Endothelial cell of umbilical vein (primary cell): ENCODE results near the gene SLC4A11. TPM values are rescaled to one million over a fixed set of nuclear protein-coding genes. Genes with fewer than 3 reads are reported as not detected.

Experiments used
- BruUV-seq: library from RNA; stranded (reverse); fragments of 400-500 nt; replicated peaks from 2 replicates; lab custom pipeline; 2021; lab: Mats Ljungman, UMichigan
- CTCF ChIA-PET: fragments of 300-600, 350-600 bp; sonication (Branson Sonifier 250); formaldehyde crosslinking; loops from one replicate; lab custom pipeline; 2021; ENCODE audit warnings: antibody characterized with exemption, inconsistent platforms; lab: Charles Lee
- POLR2A ChIA-PET: fragments of 300-600, 350-600 bp; sonication (Branson Sonifier 250); formaldehyde crosslinking; loops from one replicate; lab custom pipeline; 2021; ENCODE audit warnings: antibody characterized with exemption, inconsistent platforms; lab: Charles Lee
- DNase-seq: peaks from one replicate; pipeline ENCODE4 v3.0.0-alpha.2; 2011; ENCODE audit warnings: low read depth, low spot score
- FAIRE-seq: peaks from 2 replicates; lab custom pipeline; 2011; peaks lifted over from hg19 to GRCh38; lab: Jason Lieb, UNC
- H2AFZ ChIP-seq: 2 replicates; pipeline ENCODE4 v1.6.0; 2012; ENCODE audit warnings: low read depth, low read length, control low read depth, inconsistent platforms
- H3K27ac ChIP-seq: 2 replicates; pipeline ENCODE4 v1.5.1; 2011; ENCODE audit warnings: low read depth, mild to moderate bottlenecking, control low read depth, low read length, moderate library complexity; ENCODE audit not compliant: insufficient read depth
- H3K27me3 ChIP-seq, 2 experiments: 2 replicates each; pipeline versions ENCODE4 v1.6.0 to v1.6.1; 2011; ENCODE audit warnings: low read length in 2 of 2, mixed read lengths in 1 of 2; ENCODE audit not compliant: control insufficient read depth in 2 of 2, insufficient read depth in 2 of 2
- H3K36me3 ChIP-seq, 2 experiments: 2 replicates in 1 of 2; 3 replicates in 1 of 2; pipeline ENCODE4 v1.5.1; 2011; ENCODE audit warnings: low read length in 2 of 2, mild to moderate bottlenecking in 1 of 2, moderate library complexity in 1 of 2; ENCODE audit not compliant: control insufficient read depth in 2 of 2, insufficient read depth in 2 of 2; ENCODE audit errors: extremely low read depth in 1 of 2
- H3K4me1 ChIP-seq: 3 replicates; pipeline ENCODE4 v1.5.1; 2011; ENCODE audit warnings: mild to moderate bottlenecking, low read length; ENCODE audit not compliant: control insufficient read depth, insufficient read depth; ENCODE audit errors: extremely low read depth
- H3K4me2 ChIP-seq: 2 replicates; pipeline ENCODE4 v1.6.1; 2011; ENCODE audit warnings: low read length, control low read depth, mixed read lengths; ENCODE audit not compliant: insufficient read depth
- H3K4me3 ChIP-seq, 3 experiments: fragments of 200-600 bp in 1 of 3; sonication (generic), shearing (Covaris generic) in 1 of 3; replicated peaks in 1 of 3; 2 replicates each; pipeline ENCODE4 v1.5.1; 2011 to 2016; ENCODE audit warnings: control low read depth in 3 of 3, low read length in 3 of 3, mild to moderate bottlenecking in 2 of 3, inconsistent platforms in 1 of 3, low read depth in 1 of 3, moderate library complexity in 1 of 3; ENCODE audit not compliant: insufficient read depth in 1 of 3
- H3K79me2 ChIP-seq: 2 replicates; pipeline ENCODE4 v1.6.0; 2012; ENCODE audit warnings: low read length, inconsistent platforms; ENCODE audit not compliant: control insufficient read depth, insufficient read depth
- H3K9ac ChIP-seq: replicated peaks from 2 replicates; pipeline ENCODE3; 2011; ENCODE audit warnings: low read length, control low read depth; ENCODE audit not compliant: insufficient read depth; ENCODE audit errors: extremely low read depth
- H3K9me1 ChIP-seq: replicated peaks from 3 replicates; pipeline ENCODE4 v1.6.0; 2011; ENCODE audit warnings: mild to moderate bottlenecking, low read length; ENCODE audit not compliant: control insufficient read depth, insufficient read depth; ENCODE audit errors: extremely low read depth
- H3K9me3 ChIP-seq: replicated peaks from 2 replicates; pipeline ENCODE4 v1.5.1; 2012; ENCODE audit warnings: low read length, inconsistent platforms; ENCODE audit not compliant: control insufficient read depth, insufficient read depth
- H4K20me1 ChIP-seq: replicated peaks from 2 replicates; pipeline ENCODE3; 2011; ENCODE audit warnings: mild to moderate bottlenecking, low read length; ENCODE audit not compliant: control insufficient read depth, insufficient read depth; ENCODE audit errors: extremely low read depth
- CTCF ChIP-seq, 2 donors: IDR thresholded peaks; 1 replicate in 1 of 2; 2 replicates in 1 of 2; pipeline ENCODE4 v1.5.1; 2011; ENCODE audit warnings: low read length in 2 of 2, mild to moderate bottlenecking in 2 of 2, moderate library complexity in 2 of 2, control low read depth in 1 of 2, inconsistent platforms in 1 of 2, low read depth in 1 of 2; ENCODE audit not compliant: insufficient read depth in 1 of 2; ENCODE audit errors: extremely low read depth in 1 of 2
- EZH2 ChIP-seq: IDR thresholded peaks from 2 replicates; pipeline ENCODE4 v1.6.1; 2012; ENCODE audit warnings: borderline replicate concordance, low read depth, mild to moderate bottlenecking, moderate library complexity, low read length, inconsistent platforms; ENCODE audit not compliant: severe bottlenecking
- FOS ChIP-seq: IDR thresholded peaks from 2 replicates; pipeline ENCODE4 v1.6.1; 2011; ENCODE audit warnings: mild to moderate bottlenecking, low read length, moderate library complexity, borderline replicate concordance; ENCODE audit not compliant: insufficient read depth
- GATA2 ChIP-seq: IDR thresholded peaks from 2 replicates; pipeline ENCODE4 v1.7.0; 2011; ENCODE audit warnings: low read depth, mild to moderate bottlenecking, moderate library complexity, mixed read lengths, low read length; ENCODE audit not compliant: insufficient read length, insufficient read depth
- JUN ChIP-seq: IDR thresholded peaks from 2 replicates; pipeline ENCODE4 v1.6.1; 2011; ENCODE audit warnings: borderline replicate concordance, low read depth; ENCODE audit not compliant: insufficient read length, insufficient read depth
- MAX ChIP-seq: IDR thresholded peaks from 2 replicates; pipeline ENCODE4 v1.6.1; 2011; ENCODE audit not compliant: insufficient read depth, insufficient read length
- MYC ChIP-seq: IDR thresholded peaks from one replicate; pipeline ENCODE4 v1.6.1; 2011; ENCODE audit warnings: mild to moderate bottlenecking, low read depth, low read length
- POLR2A ChIP-seq: IDR thresholded peaks from 2 replicates; pipeline ENCODE4 v1.6.1; 2012; ENCODE audit warnings: low read depth, mild to moderate bottlenecking, control low read depth, low read length
- POLR2AphosphoS5 ChIP-seq: IDR thresholded peaks from 2 replicates; pipeline ENCODE4 v1.6.1; 2012; ENCODE audit warnings: low read depth, mild to moderate bottlenecking, control low read depth, low read length, moderate library complexity; ENCODE audit not compliant: insufficient read depth
- dilution Hi-C: fragments of 300-500 bp; cut with MboI; formaldehyde crosslinking; loops from one replicate; pipeline ENCODE4 v1.15.0; 2019; ENCODE audit warnings: low sequenced_read_pairs; ENCODE audit not compliant: extremely low pct_ligation_motif_present
- intact Hi-C: fragments of 100-400 bp; cut with micrococcal nuclease; formaldehyde crosslinking; loops from one replicate; pipeline ENCODE4 v1.10.0; 2022
- polyA plus RNA-seq, 4 experiments: library from polyadenylated mRNA; depleted of rRNA in 3 of 4; stranded (reverse) in 3 of 4; unstranded in 1 of 4; fragments of >200 nt; gene quantifications; 2 replicates each; pipeline versions ENCODE4 v1.2.1 to v1.2.3, GENCODE V29; 2011 to 2012; ENCODE audit warnings: missing spikeins in 1 of 4
- total RNA-seq: library from RNA; stranded (reverse); gene quantifications from 2 replicates; pipeline ENCODE4 v1.2.3, GENCODE V29; 2021

The SLC4A11 gene
- total and polyA plus RNA-seq, 2 donors (not counting 3 experiments of a cell fraction or from before 2014, with no cell fraction given), result 5.7 to 10.2 TPM

GRCh38 chr20:3226093-3226492 lies 12.9 kb downstream of the SLC4A11 start:
- H3K27me3 ChIP-seq, result no peaks in the 10 kb centered on the region
- ChIA-PET POLR2A (no interaction called here), CTCF (no interaction called here)
- H3K9me1 ChIP-seq, result no peaks in the 10 kb centered on the region
- FAIRE-seq, result no peak
- intact Hi-C loops, result no loop called here
- TF ChIP-seq FOS (no peak), POLR2AphosphoS5 (no peak), JUN (no peak), POLR2A (no peak)
- H3K9me3 ChIP-seq, result no peaks in the 10 kb centered on the region
- no TSS peak for BruUV-seq
- H3K4me3 ChIP-seq, result no peak overlapping the region
- H3K9ac ChIP-seq, result no peak overlapping the region
- dilution Hi-C loops, result no loop called here
- H3K27ac ChIP-seq, result no peak overlapping the region
- peaks cover 0 to 5% of the 10 kb centered on the region in 2 experiments for H3K36me3 ChIP-seq
- no peak overlapping the region for H2AFZ ChIP-seq
- no peak overlapping the region for H3K4me2 ChIP-seq
- H4K20me1 ChIP-seq, result no peaks in the 10 kb centered on the region
- no peak for DNase-seq
- no peaks in the 10 kb centered on the region for H3K79me2 ChIP-seq
- H3K4me1 ChIP-seq, result no peaks in the 10 kb centered on the region

- H3K4me2 ChIP-seq, result no peak overlapping the region
- H3K9ac ChIP-seq, result no peak overlapping the region
- ChIA-PET POLR2A (no interaction called here), CTCF (interaction anchor here (1.3 kb wide), 1 partner anchor 92 kb away, joined by 3 read pairs; no protein-coding TSS in a partner anchor)
- no peaks in the 10 kb centered on the region for H3K27me3 ChIP-seq
- no peaks in the 10 kb centered on the region for H3K9me1 ChIP-seq
- intact Hi-C loops (no loop called here), dilution Hi-C loops (no loop called here)
- H3K79me2 ChIP-seq, result no peaks in the 10 kb centered on the region
- no peak for DNase-seq
- no peak for TF ChIP-seq MAX
- TF ChIP-seq JUN, result no peak
- no peak for TF ChIP-seq EZH2
- TF ChIP-seq MYC, result no peak
- no peak for TF ChIP-seq CTCF (IDR thresholded peaks at IDR 0.05; ENCODE audit: extremely low read depth in 1 of 2, insufficient read depth in 1 of 2, low read depth in 1 of 2, low read length in 2 of 2)
- no peak for TF ChIP-seq POLR2AphosphoS5
- no peak for TF ChIP-seq GATA2
- TF ChIP-seq POLR2A, result no peak
- no peak for TF ChIP-seq FOS
- no peak for FAIRE-seq
- H3K9me3 ChIP-seq, result no peaks in the 10 kb centered on the region
- no peaks in the 10 kb centered on the region for H3K4me1 ChIP-seq
- H2AFZ ChIP-seq, result no peak overlapping the region
- H3K27ac ChIP-seq, result no peak overlapping the region
- no peak overlapping the region for H3K4me3 ChIP-seq
- H3K36me3 ChIP-seq, result peaks cover 0 to 5% of the 10 kb centered on the region in 2 experiments
- no peaks in the 10 kb centered on the region for H4K20me1 ChIP-seq
- BruUV-seq, result no TSS peak
Observed at GRCh38 chr20:3224681-3225421, 14.1 kb downstream of the SLC4A11 start.
